ENCODE measurements around the gene PPFIBP2. TPM values are rescaled to one million over a fixed set of nuclear protein-coding genes. Genes with fewer than 3 reads are reported as not detected.

The PPFIBP2 gene
- total and polyA plus RNA-seq, 2 of the 13 experiments (the other 11 are each of a cell fraction or from before 2014, with no cell fraction given), result 15.0 to 52.5 TPM

GRCh38 chr11:7600205-7600775, 86.5 kb downstream of the PPFIBP2 start (continued):
- peak; percentile 66 for TF ChIP-seq PHF5A (CRISPR knock-in tag; IDR thresholded peaks at IDR 0.05; ENCODE audit: low read depth, unreplicated experiment)
- TF ChIP-seq ZBTB10 (CRISPR knock-in tag; IDR thresholded peaks at IDR 0.05; ENCODE audit: borderline replicate concordance), result no peak
- peak; percentile 66 for TF ChIP-seq HOXA3 (CRISPR knock-in tag; IDR thresholded peaks at IDR 0.05)
- TF ChIP-seq CREB1 (IDR thresholded peaks at IDR 0.05), result no peak
- peak; percentile 23; the same call in 1 of the 2 replicates for TF ChIP-seq CREB1 (CRISPR knock-in tag; IDR thresholded peaks at IDR 0.05)
- TF ChIP-seq ZNF710 (CRISPR knock-in tag; IDR thresholded peaks at IDR 0.05; ENCODE audit: borderline replicate concordance), result 0 out of 2 replicates have a peak, but pooled peaks have one; percentile 26
- peak; percentile 46; the same call in 1 of the 2 replicates for TF ChIP-seq ARID2 (CRISPR knock-in tag; IDR thresholded peaks at IDR 0.05; ENCODE audit: borderline replicate concordance)
- TF ChIP-seq NCOA2 (CRISPR knock-in tag; IDR thresholded peaks at IDR 0.05), result peak; percentile 85
- no peak for TF ChIP-seq KDM4B (CRISPR knock-in tag; IDR thresholded peaks at IDR 0.05)
- no peak for TF ChIP-seq HOXD1 (CRISPR knock-in tag; IDR thresholded peaks at IDR 0.05)
- peak; percentile 80 for TF ChIP-seq SMAD3 (CRISPR knock-in tag; IDR thresholded peaks at IDR 0.05)
- TF ChIP-seq ZNF547 (CRISPR knock-in tag; IDR thresholded peaks at IDR 0.05), result no peak
- TF ChIP-seq CBX5 (CRISPR knock-in tag; IDR thresholded peaks at IDR 0.05; ENCODE audit: borderline replicate concordance), result peak; percentile 72; the same call in 1 of the 2 replicates
- TF ChIP-seq ZFX (CRISPR knock-in tag; IDR thresholded peaks at IDR 0.05; ENCODE audit: low read depth), result peak; percentile 65; the same call in 1 of the 2 replicates
- peak; percentile 60; the same call in 1 of the 2 replicates for TF ChIP-seq MYC (CRISPR knock-in tag; IDR thresholded peaks at IDR 0.05; ENCODE audit: borderline replicate concordance)
- 0 out of 2 replicates have a peak, but pooled peaks have one; percentile 40 for TF ChIP-seq ZNF143 (CRISPR knock-in tag; IDR thresholded peaks at IDR 0.05)
- peak; percentile 40; the same call in 1 of the 2 replicates for TF ChIP-seq CREM (IDR thresholded peaks at IDR 0.05)
- no peak for TF ChIP-seq CREM (CRISPR knock-in tag; IDR thresholded peaks at IDR 0.05)
- no peak for TF ChIP-seq ATF1 (CRISPR knock-in tag; IDR thresholded peaks at IDR 0.05)
- peak; percentile 83 for TF ChIP-seq FOXP4 (CRISPR knock-in tag; IDR thresholded peaks at IDR 0.05)
- TF ChIP-seq RBAK (CRISPR knock-in tag; IDR thresholded peaks at IDR 0.05), result no peak
- TF ChIP-seq MXD4 (CRISPR knock-in tag; IDR thresholded peaks at IDR 0.05), result no peak
- no peak for TF ChIP-seq IKZF1 (IDR thresholded peaks at IDR 0.05)
- 0 out of 2 replicates have a peak, but pooled peaks have one; percentile 46 for TF ChIP-seq TEF (CRISPR knock-in tag; IDR thresholded peaks at IDR 0.05)
- TF ChIP-seq YEATS4 (CRISPR knock-in tag; IDR thresholded peaks at IDR 0.05; ENCODE audit: borderline replicate concordance), result peak; percentile 75; the same call in 1 of the 2 replicates
